ENCODE results near the gene TLR4.

The TLR4 gene

GRCh38 chr9:117723986-117724625 lies 19.9 kb downstream of the TLR4 start:
- no peak for DNase-seq (ENCODE audit: low read depth, low spot score)
- in situ Hi-C loops (cut with HindIII; ENCODE audit: low sequenced_read_pairs): no loop called here
- TF ChIP-seq CTCF (IDR thresholded peaks at IDR 0.05; ENCODE audit: low read depth, low read length): no peak

GRCh38 chr9:117725426-117725887 lies 21.3 kb downstream of the TLR4 start:
- TF ChIP-seq CTCF (IDR thresholded peaks at IDR 0.05; ENCODE audit: low read depth, low read length): no peak
- DNase-seq (ENCODE audit: low read depth, low spot score): no peak
- in situ Hi-C loops (cut with HindIII; ENCODE audit: low sequenced_read_pairs): no loop called here
- no peak overlapping the region for H3K4me3 ChIP-seq (ENCODE audit: low read depth, low read length)

More at GRCh38 chr9:117723986-117724625, 19.9 kb downstream of the TLR4 start:
- H3K4me3 ChIP-seq (ENCODE audit: low read depth, low read length): no peak overlapping the region

- no peak overlapping the region for H3K4me3 ChIP-seq (ENCODE audit: low read depth, low read length)
- in situ Hi-C loops (cut with HindIII; ENCODE audit: low sequenced_read_pairs): no loop called here
- DNase-seq (ENCODE audit: low read depth, low spot score): no peak
- TF ChIP-seq CTCF (IDR thresholded peaks at IDR 0.05; ENCODE audit: low read depth, low read length): no peak
Observed at GRCh38 chr9:117729375-117729774, 25.2 kb downstream of the TLR4 start.

- no peak for DNase-seq (ENCODE audit: low read depth, low spot score)
- no peak for TF ChIP-seq CTCF (IDR thresholded peaks at IDR 0.05; ENCODE audit: low read depth, low read length)
- in situ Hi-C loops (cut with HindIII; ENCODE audit: low sequenced_read_pairs): no loop called here
- H3K4me3 ChIP-seq (ENCODE audit: low read depth, low read length): no peak overlapping the region
Observed at GRCh38 chr9:117732494-117732893, 28.3 kb downstream of the TLR4 start.

GRCh38 chr9:117733465-117733864 lies 29.3 kb downstream of the TLR4 start:
- no peak for DNase-seq (ENCODE audit: low read depth, low spot score)
- in situ Hi-C loops (cut with HindIII; ENCODE audit: low sequenced_read_pairs): no loop called here
- no peak for TF ChIP-seq CTCF (IDR thresholded peaks at IDR 0.05; ENCODE audit: low read depth, low read length)
- no peak overlapping the region for H3K4me3 ChIP-seq (ENCODE audit: low read depth, low read length)

- TF ChIP-seq CTCF (IDR thresholded peaks at IDR 0.05; ENCODE audit: low read depth, low read length): no peak
- in situ Hi-C loops (cut with HindIII; ENCODE audit: low sequenced_read_pairs): no loop called here
- H3K4me3 ChIP-seq (ENCODE audit: low read depth, low read length): no peak overlapping the region
- no peak for DNase-seq (ENCODE audit: low read depth, low spot score)
Observed at GRCh38 chr9:117734082-117734481, 29.9 kb downstream of the TLR4 start.
